Thymus (tissue), 11 donors: ENCODE measurements around the gene PJA1. TPM values are rescaled to one million over a fixed set of nuclear protein-coding genes. Genes with fewer than 3 reads are reported as not detected.
A peak's percentile ranks its signal among the peaks of the same experiment; 100 is the strongest.

ENCODE experiments used
- DNase-seq, 9 donors: peaks; one replicate each; pipeline ENCODE4 v3.0.0-alpha.2; 2013; ENCODE audit warnings: low spot score in 9 of 9, low read depth in 6 of 9, missing footprints in 1 of 9
- H3K27ac ChIP-seq, 2 donors: one replicate each; pipeline ENCODE4 v1.5.1; 2013; ENCODE audit warnings: control low read depth in 1 of 2, low read depth in 1 of 2, low read length in 1 of 2, mild to moderate bottlenecking in 1 of 2, moderate library complexity in 1 of 2
- H3K27me3 ChIP-seq, 2 donors: one replicate each; pipeline ENCODE4 v1.5.1; 2013; ENCODE audit warnings: low read length in 1 of 2; ENCODE audit not compliant: control insufficient read depth in 2 of 2, insufficient read depth in 1 of 2
- H3K36me3 ChIP-seq, 2 donors: one replicate each; pipeline ENCODE4 v1.5.1; 2013; ENCODE audit warnings: low read length in 1 of 2, mild to moderate bottlenecking in 1 of 2, moderate library complexity in 1 of 2; ENCODE audit not compliant: control insufficient read depth in 2 of 2, insufficient read depth in 2 of 2
- H3K4me1 ChIP-seq, 2 donors: one replicate each; pipeline ENCODE4 v1.5.1; 2013; ENCODE audit warnings: low read length in 2 of 2; ENCODE audit not compliant: control insufficient read depth in 2 of 2, insufficient read depth in 2 of 2
- H3K4me3 ChIP-seq, 2 donors: one replicate each; pipeline ENCODE4 v1.5.1; 2013; ENCODE audit warnings: low read length in 2 of 2, control low read depth in 1 of 2, mild to moderate bottlenecking in 1 of 2
- H3K9me3 ChIP-seq, 2 donors: one replicate each; pipeline ENCODE4 v1.5.1; 2013; ENCODE audit warnings: low read length in 1 of 2, mild to moderate bottlenecking in 1 of 2; ENCODE audit not compliant: control insufficient read depth in 2 of 2, insufficient read depth in 1 of 2
- WGBS: extraction: QIAGEN DNeasy Blood & Tissue Kit; methylation state at CpG from one replicate; pipeline ENCODE4 v1.1.7; 2013; 5-methylcytosine and 5-hydroxymethylcytosine counted together
- polyA plus RNA-seq: library from polyadenylated mRNA; stranded (reverse); fragments of 200-250 nt; gene quantifications from one replicate; pipeline ENCODE4 v1.2.3, GENCODE V29; 2013
- total RNA-seq: library from RNA; stranded (reverse); fragments of 120-200 nt; gene quantifications from one replicate; pipeline ENCODE4 v1.2.4, GENCODE V29; 2013
- donor health status: healthy.

Gene PJA1
- total and polyA plus RNA-seq, 2 donors = 14.8 to 19.1 TPM

- H3K9me3 ChIP-seq = no peaks in the 10 kb centered on the region
- H3K4me3 ChIP-seq = no peak overlapping the region
- DNase-seq = no peak
- H3K36me3 ChIP-seq = peaks cover 0 to 8% of the 10 kb centered on the region in 2 donors
- H3K4me1 ChIP-seq = no peaks in the 10 kb centered on the region
- H3K27ac ChIP-seq = no peak overlapping the region
- over 99% methylated on average over 10 of the region's 10 CpGs for WGBS
- H3K27me3 ChIP-seq = peaks cover 0 to 2% of the 10 kb centered on the region in 2 donors
Measured at GRCh38 chrX:69161371-69161770, 3.9 kb downstream of the PJA1 start.

DNA sequence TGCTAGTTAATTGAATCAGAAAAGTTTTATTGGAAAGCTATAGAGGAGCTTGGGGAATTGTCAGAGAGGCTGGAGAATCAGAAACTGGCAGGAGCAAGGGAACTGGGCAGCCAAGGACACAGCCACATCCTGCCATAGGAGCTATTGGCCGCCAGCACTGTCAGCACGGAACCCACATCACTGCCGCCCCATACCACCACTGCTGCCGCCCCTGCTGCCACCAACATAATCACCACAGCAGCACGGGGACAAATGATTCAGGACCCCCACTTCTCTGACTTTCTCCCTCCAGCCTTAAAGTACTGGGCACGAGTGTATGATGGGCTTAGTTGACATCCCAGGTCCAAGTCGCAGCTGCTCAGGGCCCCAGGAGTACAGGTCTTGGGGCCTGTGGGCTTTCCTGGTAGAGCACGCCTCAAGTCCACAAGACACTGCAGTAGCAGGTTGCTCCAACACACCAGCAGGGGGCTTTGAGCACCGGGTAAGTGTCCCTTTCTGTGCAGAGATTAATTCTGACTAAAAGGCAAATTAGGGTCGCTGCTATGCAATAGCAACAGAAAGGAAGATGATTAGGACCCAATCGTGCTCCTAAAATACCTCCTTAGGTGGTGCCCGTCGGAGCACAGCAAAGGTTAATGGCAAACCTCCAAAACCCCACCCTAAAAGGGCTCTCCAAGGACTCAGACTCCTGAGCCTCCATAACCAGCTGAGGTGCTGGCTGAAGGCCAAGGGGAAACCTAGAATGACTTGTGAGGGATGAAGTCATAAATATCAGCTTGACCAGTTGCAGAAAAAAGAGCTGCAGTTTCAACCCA is 6.9 kb downstream of the PJA1 start:
- H3K9me3 ChIP-seq = no peaks in the 10 kb centered on the region
- H3K27me3 ChIP-seq = no peaks in the 10 kb centered on the region
- no peak overlapping the region for H3K27ac ChIP-seq
- 61% methylated on average over 13 of the region's 13 CpGs for WGBS
- H3K4me1 ChIP-seq = no peaks in the 10 kb centered on the region
- H3K36me3 ChIP-seq = peaks cover 0 to 8% of the 10 kb centered on the region in 2 donors
- peak in 3 of 9 donors; percentile 5 to 49 (median 28) for DNase-seq
- no peak overlapping the region for H3K4me3 ChIP-seq

GRCh38 chrX:69156638-69157037 is 8.6 kb downstream of the PJA1 start:
- 98% methylated on average over 5 of the region's 5 CpGs for WGBS
- Histone ChIP-seq H3K9me3 (no peaks in the 10 kb centered on the region), H3K27me3 (no peaks in the 10 kb centered on the region), H3K4me3 (no peak overlapping the region), H3K4me1 (no peaks in the 10 kb centered on the region), H3K27ac (no peak overlapping the region), H3K36me3 (peaks cover 0 to 5% of the 10 kb centered on the region in 2 donors)
- no peak for DNase-seq

GRCh38 chrX:69155786-69156520 is 9.3 kb downstream of the PJA1 start:
- 93% methylated on average over 5 of the region's 5 CpGs for WGBS
- Histone ChIP-seq H3K27ac (no peak overlapping the region), H3K36me3 (no peaks in the 10 kb centered on the region), H3K4me3 (no peak overlapping the region), H3K4me1 (no peaks in the 10 kb centered on the region), H3K27me3 (peaks cover 0 to 2% of the 10 kb centered on the region in 2 donors), H3K9me3 (no peaks in the 10 kb centered on the region)
- no peak for DNase-seq

- H3K27ac ChIP-seq = no peak overlapping the region
- H3K4me3 ChIP-seq = no peak overlapping the region
- peaks cover 0 to 11% of the 10 kb centered on the region in 2 donors for H3K27me3 ChIP-seq
- no peaks in the 10 kb centered on the region for H3K36me3 ChIP-seq
- 95% methylated on average over 6 of the region's 6 CpGs for WGBS
- no peaks in the 10 kb centered on the region for H3K9me3 ChIP-seq
- H3K4me1 ChIP-seq = no peaks in the 10 kb centered on the region
- no peak for DNase-seq
Measured at GRCh38 chrX:69154051-69154450, 11.2 kb downstream of the PJA1 start.

- no peak overlapping the region for H3K4me3 ChIP-seq
- H3K27ac ChIP-seq = no peak overlapping the region
- no peak for DNase-seq
- H3K4me1 ChIP-seq = no peaks in the 10 kb centered on the region
- H3K36me3 ChIP-seq = no peaks in the 10 kb centered on the region
- H3K9me3 ChIP-seq = no peaks in the 10 kb centered on the region
- peaks cover 0 to 13% of the 10 kb centered on the region in 2 donors for H3K27me3 ChIP-seq
- WGBS = 82% methylated on average over 8 of the region's 8 CpGs
Measured at GRCh38 chrX:69153060-69153730, 12.1 kb downstream of the PJA1 start.

- no peak overlapping the region for H3K27ac ChIP-seq
- no peak for DNase-seq
- no peaks in the 10 kb centered on the region for H3K9me3 ChIP-seq
- no peaks in the 10 kb centered on the region for H3K36me3 ChIP-seq
- H3K4me1 ChIP-seq = no peaks in the 10 kb centered on the region
- peaks cover 0 to 13% of the 10 kb centered on the region in 2 donors for H3K27me3 ChIP-seq
- no peak overlapping the region for H3K4me3 ChIP-seq
- WGBS = 77% methylated on average over 1 of the region's 1 CpG
Measured at GRCh38 chrX:69152417-69152841, 12.8 kb downstream of the PJA1 start.

- Histone ChIP-seq H3K27ac (no peak overlapping the region), H3K9me3 (no peaks in the 10 kb centered on the region), H3K27me3 (peaks cover 0 to 13% of the 10 kb centered on the region in 2 donors), H3K4me3 (no peak overlapping the region), H3K36me3 (no peaks in the 10 kb centered on the region), H3K4me1 (no peaks in the 10 kb centered on the region)
- no peak for DNase-seq
- 88% methylated on average over 2 of the region's 2 CpGs for WGBS
Measured at GRCh38 chrX:69151866-69152284, 13.4 kb downstream of the PJA1 start.
